Mesenchymal stem cell (in vitro differentiated cells and primary cell): ENCODE results near the gene SLC41A3.

Source experiments
- DNase-seq: peaks from one replicate; pipeline ENCODE4 v3.0.0-alpha.2; 2013
- H2AFZ ChIP-seq: one replicate; pipeline ENCODE4 v1.6.1; 2013; ENCODE audit warnings: low read depth, mild to moderate bottlenecking, control low read depth, inconsistent platforms, low read length, moderate library complexity
- H2AK5ac ChIP-seq: 2 replicates; pipeline ENCODE4 v1.6.1; 2013; ENCODE audit warnings: low read length, moderate library complexity, mild to moderate bottlenecking, inconsistent platforms; ENCODE audit not compliant: severe bottlenecking
- H2BK120ac ChIP-seq: one replicate; pipeline ENCODE4 v1.6.1; 2013; ENCODE audit warnings: low read depth, mild to moderate bottlenecking, inconsistent platforms, low read length, moderate library complexity
- H2BK12ac ChIP-seq, 2 experiments: one replicate each; pipeline ENCODE4 v1.6.1; 2013; ENCODE audit warnings: inconsistent platforms in 2 of 2, low read length in 2 of 2, mild to moderate bottlenecking in 2 of 2, moderate library complexity in 2 of 2, control low read depth in 1 of 2
- H2BK15ac ChIP-seq: one replicate; pipeline ENCODE4 v1.6.1; 2013; ENCODE audit warnings: mild to moderate bottlenecking, low read depth, inconsistent platforms; ENCODE audit not compliant: poor library complexity, severe bottlenecking
- H2BK5ac ChIP-seq: 2 replicates; pipeline ENCODE4 v1.6.1; 2013; ENCODE audit warnings: low read depth, mild to moderate bottlenecking, low read length, control low read depth, inconsistent platforms; ENCODE audit not compliant: poor library complexity, severe bottlenecking
- H3K14ac ChIP-seq, 2 experiments: one replicate each; pipeline ENCODE4 v1.6.1; 2013; ENCODE audit warnings: inconsistent platforms in 2 of 2, low read length in 2 of 2, control low read depth in 1 of 2, mild to moderate bottlenecking in 1 of 2, moderate library complexity in 1 of 2
- H3K18ac ChIP-seq, 2 experiments: one replicate each; pipeline ENCODE4 v1.6.1; 2013; ENCODE audit warnings: inconsistent platforms in 2 of 2, low read length in 2 of 2, control low read depth in 1 of 2, low read depth in 1 of 2, mild to moderate bottlenecking in 1 of 2
- H3K23ac ChIP-seq, 2 experiments: one replicate each; pipeline ENCODE4 v1.6.1; 2013; ENCODE audit warnings: inconsistent platforms in 2 of 2, low read length in 2 of 2, mild to moderate bottlenecking in 2 of 2, moderate library complexity in 2 of 2, control low read depth in 1 of 2
- H3K27ac ChIP-seq: 2 replicates; pipeline ENCODE4 v1.5.1; 2013; ENCODE audit warnings: mild to moderate bottlenecking, moderate library complexity, low read length, control low read depth, inconsistent platforms; ENCODE audit not compliant: poor library complexity, severe bottlenecking
- H3K27me3 ChIP-seq, 2 experiments: 2 replicates each; pipeline versions ENCODE4 v1.6.1 to v1.7.0; 2013; ENCODE audit warnings: low read length in 2 of 2, mild to moderate bottlenecking in 2 of 2, moderate library complexity in 2 of 2, control low read depth in 1 of 2, inconsistent platforms in 1 of 2; ENCODE audit not compliant: control insufficient read depth in 1 of 2, insufficient read depth in 1 of 2
- H3K36me3 ChIP-seq, 2 experiments: 2 replicates each; pipeline versions ENCODE4 v1.6.1 to v1.7.0; 2013; ENCODE audit warnings: low read length in 2 of 2, control low read depth in 1 of 2, inconsistent platforms in 1 of 2, low read depth in 1 of 2, mild to moderate bottlenecking in 1 of 2; ENCODE audit not compliant: insufficient read depth in 2 of 2, control insufficient read depth in 1 of 2
- H3K4ac ChIP-seq, 2 experiments: one replicate each; pipeline ENCODE4 v1.6.1; 2013; ENCODE audit warnings: inconsistent platforms in 2 of 2, low read length in 2 of 2, mild to moderate bottlenecking in 2 of 2, moderate library complexity in 2 of 2, control low read depth in 1 of 2, low read depth in 1 of 2
- H3K4me1 ChIP-seq: 2 replicates; pipeline ENCODE4 v1.6.1; 2013; ENCODE audit warnings: low read depth, low read length, control low read depth; ENCODE audit not compliant: control insufficient read depth, insufficient read depth
- H3K4me2 ChIP-seq: 2 replicates; pipeline ENCODE4 v1.6.1; 2013; ENCODE audit warnings: low read length, mild to moderate bottlenecking, inconsistent platforms; ENCODE audit not compliant: poor library complexity, severe bottlenecking
- H3K4me3 ChIP-seq, 2 experiments: 2 replicates each; pipeline versions ENCODE4 v1.5.1 to v1.7.0; 2013; ENCODE audit warnings: low read length in 2 of 2, mild to moderate bottlenecking in 2 of 2, control low read depth in 1 of 2, low read depth in 1 of 2; ENCODE audit not compliant: insufficient read depth in 1 of 2
- H3K79me1 ChIP-seq: replicated peaks from 2 replicates; pipeline ENCODE4 v1.6.1; 2013; ENCODE audit warnings: mild to moderate bottlenecking, control low read depth, low read length, inconsistent platforms; ENCODE audit not compliant: poor library complexity, severe bottlenecking
- H3K9ac ChIP-seq: 2 replicates; pipeline ENCODE4 v1.7.0; 2013; ENCODE audit warnings: mild to moderate bottlenecking, low read length, moderate library complexity
- H3K9me3 ChIP-seq: 2 replicates; pipeline ENCODE4 v1.7.0; 2013; ENCODE audit warnings: mild to moderate bottlenecking, low read length; ENCODE audit not compliant: control insufficient read depth
- H4K8ac ChIP-seq: one replicate; pipeline ENCODE4 v1.6.1; 2013; ENCODE audit warnings: inconsistent platforms, mild to moderate bottlenecking, low read length, moderate library complexity
- H4K91ac ChIP-seq: one replicate; pipeline ENCODE4 v1.6.1; 2013; ENCODE audit warnings: mild to moderate bottlenecking, low read length, inconsistent platforms
- WGBS: methylation state at CpG from one replicate; pipeline ENCODE4 v1.1.7; 2013; ENCODE audit warnings: mixed read lengths; 5-methylcytosine and 5-hydroxymethylcytosine counted together

The SLC41A3 gene

GRCh38 chr3:126103121-126104027 lies 19.4 kb upstream of the SLC41A3 start:
- no peaks in the 10 kb centered on the region for H3K4me1 ChIP-seq
- no peak overlapping the region for H3K23ac ChIP-seq
- DNase-seq = no peak
- H2BK12ac ChIP-seq = no peak overlapping the region
- H2BK120ac ChIP-seq = no peak overlapping the region
- H3K4me2 ChIP-seq = no peak overlapping the region
- WGBS = 69% methylated on average over 22 of the region's 22 CpGs
- no peak overlapping the region for H2BK5ac ChIP-seq
- H3K27me3 ChIP-seq = peaks cover 0 to 4% of the 10 kb centered on the region in 2 experiments
- no peak overlapping the region for H3K27ac ChIP-seq
- H2AFZ ChIP-seq = no peak overlapping the region
- no peak overlapping the region for H4K91ac ChIP-seq
- H2BK15ac ChIP-seq = peak overlapping the region; percentile 12
- H4K8ac ChIP-seq = no peak overlapping the region
- H3K36me3 ChIP-seq = no peaks in the 10 kb centered on the region
- no peak overlapping the region for H2AK5ac ChIP-seq
- no peak overlapping the region for H3K4ac ChIP-seq
- no peak overlapping the region for H3K14ac ChIP-seq
- H3K18ac ChIP-seq = no peak overlapping the region
- H3K79me1 ChIP-seq = no peaks in the 10 kb centered on the region
- H3K4me3 ChIP-seq = no peak overlapping the region
- no peaks in the 10 kb centered on the region for H3K9me3 ChIP-seq
- H3K9ac ChIP-seq = peak overlapping the region; percentile 19

GRCh38 chr3:126102530-126102951 lies 18.6 kb upstream of the SLC41A3 start:
- 85% methylated on average over 5 of the region's 5 CpGs for WGBS
- peak overlapping the region; percentile 19 for H3K9ac ChIP-seq
- H3K36me3 ChIP-seq = no peaks in the 10 kb centered on the region
- H2AFZ ChIP-seq = no peak overlapping the region
- H2BK15ac ChIP-seq = no peak overlapping the region
- no peak overlapping the region for H3K4me2 ChIP-seq
- H3K4me3 ChIP-seq = no peak overlapping the region
- no peak overlapping the region for H2BK120ac ChIP-seq
- H3K14ac ChIP-seq = no peak overlapping the region
- H4K91ac ChIP-seq = no peak overlapping the region
- DNase-seq = no peak
- no peaks in the 10 kb centered on the region for H3K79me1 ChIP-seq
- H3K4me1 ChIP-seq = no peaks in the 10 kb centered on the region
- no peak overlapping the region for H2BK12ac ChIP-seq
- H3K23ac ChIP-seq = no peak overlapping the region
- H3K4ac ChIP-seq = no peak overlapping the region
- no peak overlapping the region for H2BK5ac ChIP-seq
- peaks cover 0 to 4% of the 10 kb centered on the region in 2 experiments for H3K27me3 ChIP-seq
- H3K18ac ChIP-seq = no peak overlapping the region
- H2AK5ac ChIP-seq = no peak overlapping the region
- no peak overlapping the region for H4K8ac ChIP-seq
- H3K27ac ChIP-seq = no peak overlapping the region
- H3K9me3 ChIP-seq = no peaks in the 10 kb centered on the region

DNA sequence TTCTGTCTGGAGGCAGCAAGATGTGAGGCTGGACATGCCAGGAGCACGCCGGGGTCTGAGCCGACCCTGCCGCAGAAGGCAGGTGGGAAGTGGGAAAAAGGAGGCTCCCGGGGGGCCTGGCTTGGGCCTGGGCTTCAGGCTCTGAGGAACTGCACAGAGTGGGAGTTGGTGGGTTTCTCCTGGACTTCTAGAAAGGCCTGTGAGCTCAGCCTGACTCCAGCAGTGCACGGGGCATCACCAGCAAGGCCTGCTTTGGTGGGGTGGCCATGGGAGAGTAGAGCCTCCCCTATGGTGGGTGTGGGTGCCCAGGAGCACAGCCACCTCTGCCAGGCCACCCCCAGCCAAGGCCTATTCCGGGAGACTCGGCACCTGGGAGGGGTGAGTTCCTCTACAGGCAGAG lies 18.1 kb upstream of the SLC41A3 start:
- no peak overlapping the region for H2BK120ac ChIP-seq
- no peak overlapping the region for H3K23ac ChIP-seq
- no peak overlapping the region for H4K91ac ChIP-seq
- WGBS = 86% methylated on average over 8 of the region's 8 CpGs
- no peaks in the 10 kb centered on the region for H3K4me1 ChIP-seq
- H3K4ac ChIP-seq = no peak overlapping the region
- H3K4me3 ChIP-seq = no peak overlapping the region
- peaks cover 0 to 4% of the 10 kb centered on the region in 2 experiments for H3K27me3 ChIP-seq
- H3K36me3 ChIP-seq = no peaks in the 10 kb centered on the region
- H3K14ac ChIP-seq = no peak overlapping the region
- DNase-seq = no peak
- no peak overlapping the region for H2AK5ac ChIP-seq
- no peak overlapping the region for H2BK12ac ChIP-seq
- H3K9ac ChIP-seq = peak overlapping the region; percentile 12
- no peak overlapping the region for H4K8ac ChIP-seq
- H3K27ac ChIP-seq = no peak overlapping the region
- no peak overlapping the region for H2BK15ac ChIP-seq
- H3K9me3 ChIP-seq = no peaks in the 10 kb centered on the region
- no peak overlapping the region for H3K18ac ChIP-seq
- no peaks in the 10 kb centered on the region for H3K79me1 ChIP-seq
- H2AFZ ChIP-seq = no peak overlapping the region
- no peak overlapping the region for H2BK5ac ChIP-seq
- H3K4me2 ChIP-seq = no peak overlapping the region

DNA sequence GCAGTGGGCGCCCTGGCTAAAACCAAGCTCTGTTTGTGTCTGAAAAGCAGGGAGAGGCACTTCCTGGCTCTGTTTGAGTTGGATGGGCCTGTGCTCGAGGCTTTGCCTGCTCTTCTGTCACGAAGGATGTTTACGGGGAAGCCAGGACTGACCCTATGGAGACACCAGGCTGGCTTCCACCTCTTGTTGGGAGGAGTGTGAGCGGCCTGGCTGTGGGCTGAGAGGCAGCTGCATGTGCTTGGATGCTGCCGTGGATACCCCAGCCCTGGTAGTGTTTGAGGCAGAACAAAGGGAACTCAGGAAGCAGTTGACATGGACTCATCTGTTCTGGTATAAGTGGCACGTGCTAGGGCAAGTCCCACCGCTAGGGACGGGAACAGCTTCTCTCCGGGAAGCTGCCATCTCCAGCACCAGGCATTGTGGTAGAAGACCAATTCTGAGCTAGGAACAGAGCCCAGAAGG lies 17.6 kb upstream of the SLC41A3 start:
- Histone ChIP-seq H4K8ac (no peak overlapping the region), H3K4me2 (no peak overlapping the region), H3K18ac (no peak overlapping the region), H2BK12ac (no peak overlapping the region), H4K91ac (no peak overlapping the region), H3K79me1 (no peaks in the 10 kb centered on the region), H3K9me3 (peaks cover 3% of the 10 kb centered on the region), H3K23ac (no peak overlapping the region), H3K9ac (no peak overlapping the region), H2AK5ac (no peak overlapping the region), H3K4me1 (no peaks in the 10 kb centered on the region), H2AFZ (no peak overlapping the region), H3K27ac (no peak overlapping the region), H2BK5ac (no peak overlapping the region), H3K36me3 (no peaks in the 10 kb centered on the region), H3K14ac (no peak overlapping the region), H3K27me3 (peaks cover 0 to 4% of the 10 kb centered on the region in 2 experiments), H2BK120ac (no peak overlapping the region), H2BK15ac (no peak overlapping the region), H3K4ac (no peak overlapping the region), H3K4me3 (no peak overlapping the region)
- WGBS = 85% methylated on average over 10 of the region's 10 CpGs
- no peak for DNase-seq
